CD4-positive, alpha-beta T cell (primary cell): ENCODE results near the gene GNB2. TPM values are rescaled to one million over a fixed set of nuclear protein-coding genes. Genes with fewer than 3 reads are reported as not detected.

Source experiments
- ATAC-seq: fragments of 200-7000 bp; cut with Tn5 transposase; one replicate; pipeline ENCODE4 v1.10.0; 2022; ENCODE audit warnings: mild to moderate bottlenecking; ENCODE audit not compliant: poor library complexity
- CTCF ChIA-PET: fragments of 350-600 bp; sonication (Branson Sonifier 250); formaldehyde crosslinking; loops from one replicate; lab custom pipeline; 2021; ENCODE audit warnings: antibody characterized with exemption, inconsistent platforms; lab: Charles Lee
- POLR2A ChIA-PET: fragments of 350-600 bp; sonication (Branson Sonifier 250); formaldehyde crosslinking; loops from one replicate; lab custom pipeline; 2021; ENCODE audit warnings: antibody characterized with exemption, inconsistent platforms; lab: Charles Lee
- DNase-seq, 14 experiments: peaks; one replicate each; pipeline ENCODE4 v3.0.0-alpha.2; 2013 to 2020; ENCODE audit warnings: mixed read lengths in 2 of 14
- H3K27ac ChIP-seq, 2 donors: one replicate each; pipeline versions ENCODE4 v1.5.1 to v1.7.0; 2013; ENCODE audit warnings: low read length in 2 of 2, low read depth in 1 of 2, mild to moderate bottlenecking in 1 of 2
- H3K27me3 ChIP-seq, 2 experiments: 1 replicate in 1 of 2; 2 replicates in 1 of 2; pipeline versions ENCODE4 v1.6.1 to v1.7.0; 2013; ENCODE audit warnings: low read length in 2 of 2, control low read depth in 1 of 2, mild to moderate bottlenecking in 1 of 2, moderate library complexity in 1 of 2; ENCODE audit not compliant: insufficient read depth in 2 of 2, control insufficient read depth in 1 of 2
- H3K36me3 ChIP-seq: one replicate; pipeline ENCODE4 v1.6.1; 2013; ENCODE audit warnings: low read length, control low read depth; ENCODE audit not compliant: insufficient read depth
- H3K4me1 ChIP-seq: one replicate; pipeline ENCODE4 v1.6.1; 2013; ENCODE audit warnings: low read length, control low read depth; ENCODE audit not compliant: insufficient read depth
- H3K4me3 ChIP-seq: one replicate; pipeline ENCODE4 v1.5.1; 2013; ENCODE audit warnings: mild to moderate bottlenecking, low read length, moderate library complexity
- H3K9me3 ChIP-seq, 2 experiments: 1 replicate in 1 of 2; 2 replicates in 1 of 2; pipeline versions ENCODE4 v1.6.1 to v1.7.0; 2013; ENCODE audit warnings: low read length in 2 of 2, mild to moderate bottlenecking in 2 of 2, control low read depth in 1 of 2, moderate library complexity in 1 of 2; ENCODE audit not compliant: control insufficient read depth in 1 of 2, insufficient read depth in 1 of 2
- H3K27ac Mint-ChIP-seq: one replicate; pipeline ENCODE4 v1.8.0; 2020; ENCODE audit warnings: mixed read lengths
- H3K27me3 Mint-ChIP-seq: one replicate; pipeline ENCODE4 v1.8.0; 2021; ENCODE audit warnings: mixed read lengths
- H3K36me3 Mint-ChIP-seq: one replicate; pipeline ENCODE4 v1.8.0; 2021; ENCODE audit warnings: low read depth, mixed read lengths
- H3K4me1 Mint-ChIP-seq: one replicate; pipeline ENCODE4 v1.8.0; 2021; ENCODE audit warnings: low read depth, mixed read lengths
- H3K4me3 Mint-ChIP-seq: one replicate; pipeline ENCODE4 v1.8.0; 2020; ENCODE audit warnings: mild to moderate bottlenecking, mixed read lengths
- H3K9me3 Mint-ChIP-seq: one replicate; pipeline ENCODE4 v1.8.0; 2020; ENCODE audit warnings: mixed read lengths
- intact Hi-C, 2 experiments: fragments of 100-400 bp; cut with DNase I in 1 of 2; cut with micrococcal nuclease in 1 of 2; formaldehyde crosslinking; loops; one replicate each; pipeline versions ENCODE4 v1.15.1 to v1.9.0; 2023 to 2025; cut with DNase I, micrococcal nuclease
- total RNA-seq, 174 experiments: library from RNA in 2 of 174; stranded (reverse) in 2 of 174; gene quantifications; one replicate each; pipeline ENCODE4 v1.2.3 and lab custom pipeline; 2021 to 2026
- TF ChIP-seq, protein P1 (sequence below): fragments of 200-600 bp; IDR thresholded peaks from one replicate; pipeline ENCODE4 v1.8.0; 2022; ENCODE audit warnings: antibody characterized with exemption, mild to moderate bottlenecking

Gene GNB2
- total RNA-seq, 2 experiments from 2014 or later: 87.8 to 91.9 TPM

DNA sequence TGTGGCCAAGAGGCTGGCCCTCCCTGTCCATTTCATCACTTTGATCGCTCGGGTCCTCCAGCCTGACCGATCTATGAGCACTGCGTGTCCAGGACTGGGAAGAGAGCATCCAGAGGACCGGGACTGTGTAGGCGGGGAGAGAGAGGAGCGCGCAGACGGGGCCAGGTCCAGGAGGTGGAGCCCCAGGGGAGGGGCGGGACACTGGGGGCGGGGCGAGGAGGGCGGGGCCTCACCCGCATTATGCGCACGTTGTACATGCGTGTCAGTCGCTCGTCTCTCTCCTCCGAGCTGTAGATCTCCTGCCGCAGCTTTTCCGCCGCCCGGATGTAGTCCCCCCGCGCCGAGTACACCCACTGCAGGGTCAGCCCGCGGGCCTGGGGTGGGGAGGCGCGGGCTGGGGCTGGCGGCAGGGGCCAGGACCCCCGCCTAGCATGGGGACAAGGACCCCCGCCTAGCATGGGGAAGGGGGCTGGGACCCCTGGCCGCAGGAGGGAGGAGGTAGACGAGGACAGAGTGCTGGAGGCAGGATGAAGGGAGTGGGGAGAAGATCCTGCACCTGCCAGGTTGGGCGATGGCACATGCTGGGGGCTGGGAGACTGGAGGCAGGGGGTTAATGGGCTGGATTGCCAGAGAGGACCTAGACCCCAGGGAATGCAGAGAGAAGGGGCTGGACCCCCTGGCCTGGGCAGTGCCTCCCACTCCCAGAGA is 46.9 kb upstream of the GNB2 start:
- Histone ChIP-seq H3K36me3 (no peaks in the 10 kb centered on the region), H3K4me3 (peak overlapping the region; percentile 52), H3K4me1 (peaks cover 36% of the 10 kb centered on the region), H3K9me3 (no peaks in the 10 kb centered on the region), H3K27ac (peak overlapping the region; percentile 62 to 73), H3K27me3 (no peaks in the 10 kb centered on the region)
- ChIA-PET CTCF (interaction anchor here (1.5 to 3.0 kb wide), 3 partner anchors 14 to 78 kb away, joined by 5 to 8 read pairs (median 8); partner anchors contain the start of genes MOSPD3 and POP7), POLR2A (interaction anchor here (0.7 to 3.5 kb wide), 15 partner anchors 14 to 248 kb away, joined by 3 to 40 read pairs (median 4); partner anchors contain the start of genes AGFG2, FBXO24, GNB2 and LRCH4)
- Mint-ChIP-seq H3K36me3 (peaks cover 2% of the 10 kb centered on the region), H3K4me1 (peaks cover 26% of the 10 kb centered on the region), H3K27me3 (no peaks in the 10 kb centered on the region), H3K4me3 (peak overlapping the region; percentile 78), H3K9me3 (no peaks in the 10 kb centered on the region), H3K27ac (peak overlapping the region; percentile 62)
- intact Hi-C loops: loop anchor here (2.0 to 5.0 kb wide), 4 partner anchors 14 to 66 kb away; partner anchors contain the start of genes GNB2 (in 2 of the 2) and MOSPD3 (in 2 of the 2)
- DNase-seq: peak; percentile 84 to 96 (median 89)
- ATAC-seq: peak; percentile 98
- TF ChIP-seq, protein P1, sequence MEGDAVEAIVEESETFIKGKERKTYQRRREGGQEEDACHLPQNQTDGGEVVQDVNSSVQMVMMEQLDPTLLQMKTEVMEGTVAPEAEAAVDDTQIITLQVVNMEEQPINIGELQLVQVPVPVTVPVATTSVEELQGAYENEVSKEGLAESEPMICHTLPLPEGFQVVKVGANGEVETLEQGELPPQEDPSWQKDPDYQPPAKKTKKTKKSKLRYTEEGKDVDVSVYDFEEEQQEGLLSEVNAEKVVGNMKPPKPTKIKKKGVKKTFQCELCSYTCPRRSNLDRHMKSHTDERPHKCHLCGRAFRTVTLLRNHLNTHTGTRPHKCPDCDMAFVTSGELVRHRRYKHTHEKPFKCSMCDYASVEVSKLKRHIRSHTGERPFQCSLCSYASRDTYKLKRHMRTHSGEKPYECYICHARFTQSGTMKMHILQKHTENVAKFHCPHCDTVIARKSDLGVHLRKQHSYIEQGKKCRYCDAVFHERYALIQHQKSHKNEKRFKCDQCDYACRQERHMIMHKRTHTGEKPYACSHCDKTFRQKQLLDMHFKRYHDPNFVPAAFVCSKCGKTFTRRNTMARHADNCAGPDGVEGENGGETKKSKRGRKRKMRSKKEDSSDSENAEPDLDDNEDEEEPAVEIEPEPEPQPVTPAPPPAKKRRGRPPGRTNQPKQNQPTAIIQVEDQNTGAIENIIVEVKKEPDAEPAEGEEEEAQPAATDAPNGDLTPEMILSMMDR: no peak

DNA sequence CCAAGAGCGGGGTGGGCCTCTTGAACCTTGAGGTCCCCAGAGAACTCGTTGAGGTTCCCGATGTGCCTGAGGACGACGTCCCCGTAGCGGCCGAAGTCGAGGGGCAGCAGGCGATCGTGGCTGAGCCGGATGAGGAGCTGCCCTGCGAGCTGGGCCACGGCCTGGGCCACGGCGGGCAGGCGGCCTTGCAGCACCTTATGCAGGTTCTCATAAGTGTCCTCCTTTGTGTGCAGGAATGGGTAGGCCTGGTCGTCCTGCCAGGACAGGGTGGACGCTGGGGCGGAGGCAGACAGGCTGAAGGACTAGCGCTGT is 46.3 kb upstream of the GNB2 start:
- TF ChIP-seq, protein P1: no peak
- Mint-ChIP-seq H3K27ac (peak overlapping the region; percentile 62), H3K9me3 (no peaks in the 10 kb centered on the region), H3K4me1 (peaks cover 26% of the 10 kb centered on the region), H3K4me3 (no peak overlapping the region), H3K27me3 (no peaks in the 10 kb centered on the region), H3K36me3 (no peaks in the 10 kb centered on the region)
- ATAC-seq (no peak), DNase-seq (no peak)
- Histone ChIP-seq H3K4me3 (peak overlapping the region; percentile 52), H3K9me3 (no peaks in the 10 kb centered on the region), H3K27ac (peak overlapping the region; percentile 62 to 73), H3K27me3 (no peaks in the 10 kb centered on the region), H3K4me1 (peaks cover 36% of the 10 kb centered on the region), H3K36me3 (no peaks in the 10 kb centered on the region)
- intact Hi-C loops: loop anchor here (2.0 to 5.0 kb wide), 4 partner anchors 14 to 66 kb away; partner anchors contain the start of genes GNB2 (in 2 of the 2) and MOSPD3 (in 2 of the 2)
- POLR2A ChIA-PET: interaction anchor here (0.7 to 3.5 kb wide), 13 partner anchors 15 to 248 kb away, joined by 3 to 40 read pairs (median 5); partner anchors contain the start of genes AGFG2, FBXO24, GNB2 and LRCH4
- CTCF ChIA-PET: interaction anchor here (1.5 to 3.0 kb wide), 3 partner anchors 14 to 78 kb away, joined by 5 to 8 read pairs (median 8); partner anchors contain the start of genes MOSPD3 and POP7

DNA sequence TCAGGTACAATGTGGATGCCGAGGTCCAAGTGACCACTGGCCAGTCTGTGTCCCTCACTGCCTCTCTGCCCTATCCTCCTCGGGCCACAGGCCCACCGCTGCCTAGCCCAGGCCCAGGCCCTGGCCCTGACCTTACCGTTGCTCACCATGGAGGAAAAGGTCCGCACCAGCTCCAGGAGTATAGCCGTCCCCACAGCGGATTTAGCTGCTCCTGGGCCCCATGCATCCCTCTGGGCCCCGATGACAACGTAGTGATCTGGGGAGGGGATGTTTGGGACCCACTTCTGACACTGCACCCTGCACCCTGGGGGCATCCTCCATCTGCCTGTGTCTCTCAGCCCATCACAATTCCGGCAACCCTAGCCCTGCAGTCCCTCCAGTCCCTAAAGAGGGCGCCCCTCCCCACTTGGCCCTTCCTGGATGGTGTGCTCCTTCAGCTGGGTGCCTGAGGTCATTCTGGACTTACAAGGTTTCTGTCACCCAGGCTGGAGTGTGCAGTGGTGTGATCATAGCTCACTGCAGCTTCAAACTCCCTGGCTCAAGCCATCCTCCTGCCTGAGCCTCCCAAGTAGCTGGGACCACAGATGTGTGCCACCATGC is 44.3 kb upstream of the GNB2 start:
- ChIA-PET POLR2A (interaction anchor here (1.3 kb wide), 2 partner anchors 43 to 77 kb away, joined by 4 to 7 read pairs; partner anchors contain the start of genes FBXO24, LRCH4 and POP7), CTCF (interaction anchor here (0.6 to 1.1 kb wide), 4 partner anchors 16 to 96 kb away, joined by 3 to 8 read pairs (median 3); partner anchors contain the start of gene MOSPD3)
- H3K27ac ChIP-seq: no peak overlapping the region
- no peaks in the 10 kb centered on the region for H3K36me3 ChIP-seq
- H3K9me3 ChIP-seq: peaks cover 0 to 6% of the 10 kb centered on the region in 2 experiments
- DNase-seq (peak in 3 of 14 experiments; percentile 25 to 52 (median 46)), ATAC-seq (no peak)
- H3K27me3 Mint-ChIP-seq: no peaks in the 10 kb centered on the region
- no peak overlapping the region for H3K4me3 Mint-ChIP-seq
- intact Hi-C loops: loop anchor here in 1 of 2 experiments (5.0 kb wide), 1 partner anchor 43 kb away; the partner anchor contains the start of gene GNB2
- no peaks in the 10 kb centered on the region for H3K27me3 ChIP-seq
- peaks cover 44% of the 10 kb centered on the region for H3K4me1 ChIP-seq
- H3K4me3 ChIP-seq: no peak overlapping the region
- H3K36me3 Mint-ChIP-seq: no peaks in the 10 kb centered on the region
- H3K4me1 Mint-ChIP-seq: peaks cover 27% of the 10 kb centered on the region
- no peaks in the 10 kb centered on the region for H3K9me3 Mint-ChIP-seq
- no peak overlapping the region for H3K27ac Mint-ChIP-seq
- TF ChIP-seq, protein P1: no peak
